AG08395 (cell line): ENCODE results near the gene TMPRSS3.

ENCODE experiments used
- DNase-seq: peaks from one replicate; pipeline ENCODE4 v3.0.0; 2012; ENCODE audit warnings: mixed read lengths, low spot score

The TMPRSS3 gene

DNA sequence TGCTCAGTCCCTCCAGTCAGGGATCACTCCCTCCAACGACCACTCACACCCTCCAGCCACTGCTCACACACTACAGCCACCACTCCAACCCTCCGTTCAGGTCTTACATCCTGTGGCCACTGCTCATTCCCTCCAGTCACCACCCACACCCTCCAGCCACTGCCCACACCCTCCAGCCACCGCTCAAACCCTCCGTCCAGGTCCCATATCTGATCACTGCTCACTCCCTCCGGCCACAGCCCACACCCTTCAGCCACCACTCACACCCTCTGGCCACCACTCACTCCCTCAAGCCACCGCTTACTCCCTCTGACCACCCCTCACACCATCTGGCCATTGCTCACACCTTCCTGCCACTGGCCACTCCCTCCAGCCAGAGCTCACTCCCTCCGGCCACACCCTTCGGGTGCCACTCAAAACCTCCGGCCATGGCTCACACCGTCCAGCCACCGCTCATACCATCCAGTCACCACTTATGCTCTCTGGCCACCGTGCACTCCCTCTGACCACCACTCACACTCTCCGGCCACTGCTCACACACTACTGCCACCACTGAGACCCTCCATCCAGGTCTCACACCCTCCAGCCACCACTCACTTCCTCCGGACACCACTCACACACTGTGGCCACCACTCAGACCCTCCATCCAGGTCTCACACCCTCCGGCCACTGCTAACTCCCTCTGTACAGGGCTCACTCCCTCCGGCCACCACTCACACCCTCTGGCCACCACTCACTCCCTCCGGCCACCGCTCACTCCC is 24.8 kb downstream of the TMPRSS3 start:
- no peak for DNase-seq

DNA sequence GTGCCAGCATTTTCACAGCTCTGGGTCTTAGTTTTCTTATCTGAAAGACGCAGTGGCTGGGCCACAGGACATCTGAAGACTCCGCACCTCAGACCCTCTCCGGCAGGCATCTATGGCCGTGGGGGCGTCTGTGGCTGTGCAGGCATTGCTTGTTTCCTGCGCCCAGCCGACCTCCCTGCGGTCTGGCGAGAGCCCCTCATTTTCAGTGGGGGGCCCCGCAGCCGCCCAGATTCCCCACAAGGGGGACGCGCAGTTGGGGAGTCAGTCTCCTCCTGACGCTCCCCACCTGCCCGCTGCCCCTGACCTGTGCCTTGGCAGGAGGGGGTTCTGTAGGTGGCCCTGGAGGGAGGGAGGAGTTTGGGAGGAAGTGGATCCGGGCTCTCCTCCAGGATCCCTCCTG is 26.0 kb downstream of the TMPRSS3 start:
- no peak for DNase-seq

DNA sequence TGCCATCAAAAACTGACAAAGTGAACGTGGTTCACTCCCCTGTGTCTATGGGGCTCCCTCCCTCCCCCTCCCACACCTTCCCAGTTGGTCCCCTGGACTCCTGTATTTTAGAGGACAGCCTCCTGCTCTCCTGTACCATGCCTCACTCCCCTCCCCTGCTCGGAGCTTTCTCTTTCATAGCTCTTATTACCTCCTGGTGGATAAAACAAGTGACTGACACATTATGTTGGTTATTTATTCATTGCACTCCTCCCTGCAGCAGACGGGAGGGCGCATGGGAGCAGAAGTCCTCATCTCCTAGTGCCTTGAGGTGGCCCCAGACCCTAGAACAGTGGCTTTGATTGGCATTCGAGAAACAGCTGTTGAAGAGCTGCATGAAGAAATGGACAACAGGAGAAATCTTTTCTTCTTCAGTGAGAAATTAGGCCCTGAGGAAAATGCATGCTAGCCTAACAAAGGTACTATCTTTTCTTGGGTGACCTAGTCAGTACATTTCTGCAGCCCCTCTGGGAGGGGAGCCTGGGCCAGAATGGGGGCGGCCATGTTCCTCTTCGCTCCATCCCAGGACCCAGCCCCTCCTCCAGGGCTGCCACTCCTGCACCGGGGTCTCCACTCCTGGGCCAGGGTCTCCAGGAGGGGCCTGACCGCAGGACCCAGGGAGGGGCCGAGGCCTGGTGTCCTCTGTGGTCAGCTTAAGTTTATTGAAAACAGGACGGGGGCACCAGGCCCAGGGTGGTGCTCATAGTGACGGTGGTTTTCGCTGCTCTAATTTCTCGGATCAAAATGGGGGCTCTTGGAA is 28.3 kb downstream of the TMPRSS3 start:
- no peak for DNase-seq

DNA sequence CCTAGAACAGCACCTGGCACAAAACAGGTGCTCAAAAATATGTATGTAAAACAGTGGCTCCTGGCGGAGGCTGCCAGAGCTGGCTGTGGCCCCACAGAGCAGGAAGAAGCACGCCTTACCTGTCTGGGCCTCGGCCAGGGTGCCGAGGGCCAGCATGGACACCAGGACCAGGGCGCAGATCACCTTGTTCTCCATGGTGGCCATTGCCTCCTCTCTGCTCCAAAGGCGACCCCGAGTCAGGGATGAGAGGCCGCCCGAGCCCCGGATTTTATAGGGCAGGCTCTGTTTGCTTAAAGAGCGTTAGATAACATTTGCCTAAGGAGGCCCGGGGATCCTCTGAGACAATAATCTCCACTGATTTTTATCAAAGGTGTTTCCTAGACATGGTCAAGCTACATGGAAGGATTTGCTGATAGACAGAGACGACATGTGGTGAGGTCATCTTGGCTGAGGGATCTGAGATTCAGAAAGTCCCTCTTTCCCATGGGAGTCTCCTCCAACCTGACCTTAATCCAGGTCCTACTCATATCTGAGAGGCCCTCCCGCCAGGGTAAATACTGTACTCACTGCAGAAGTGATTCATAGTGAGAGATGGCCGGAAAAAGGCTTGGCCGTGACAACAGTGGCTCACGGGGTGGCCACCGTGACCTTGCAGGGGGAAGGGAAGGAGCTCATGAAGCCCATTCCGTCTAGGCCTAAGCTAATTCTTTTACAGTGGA is 29.4 kb downstream of the TMPRSS3 start, which contains the start of gene TFF1:
TFF1 (minus strand) TSS at position 244 of the 719 bp plus-strand sequence; CDS start at position 204, 40 bp downstream.
- no peak for DNase-seq

- DNase-seq = no peak
Measured at GRCh38 chr21:42365770-42366169, 30.1 kb downstream of the TMPRSS3 start.

GRCh38 chr21:42364304-42364865 is 31.5 kb downstream of the TMPRSS3 start:
- no peak for DNase-seq

DNA sequence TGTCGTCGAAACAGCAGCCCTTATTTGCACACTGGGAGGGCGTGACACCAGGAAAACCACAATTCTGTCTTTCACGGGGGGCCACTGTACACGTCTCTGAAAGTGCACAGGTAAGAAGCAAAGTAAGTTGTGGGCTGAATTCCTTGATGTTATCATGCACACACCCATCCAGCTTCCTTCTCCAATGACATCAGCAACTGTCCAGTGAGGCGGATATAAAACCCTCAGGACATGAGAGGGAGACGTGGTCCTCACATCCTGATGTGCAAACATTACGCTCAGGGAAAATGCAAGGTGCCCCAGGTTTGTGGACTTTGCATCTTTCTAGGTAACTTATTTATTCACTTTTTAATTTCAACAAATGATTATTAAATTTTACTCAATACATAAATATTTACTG is 32.5 kb downstream of the TMPRSS3 start:
- no peak for DNase-seq

DNA sequence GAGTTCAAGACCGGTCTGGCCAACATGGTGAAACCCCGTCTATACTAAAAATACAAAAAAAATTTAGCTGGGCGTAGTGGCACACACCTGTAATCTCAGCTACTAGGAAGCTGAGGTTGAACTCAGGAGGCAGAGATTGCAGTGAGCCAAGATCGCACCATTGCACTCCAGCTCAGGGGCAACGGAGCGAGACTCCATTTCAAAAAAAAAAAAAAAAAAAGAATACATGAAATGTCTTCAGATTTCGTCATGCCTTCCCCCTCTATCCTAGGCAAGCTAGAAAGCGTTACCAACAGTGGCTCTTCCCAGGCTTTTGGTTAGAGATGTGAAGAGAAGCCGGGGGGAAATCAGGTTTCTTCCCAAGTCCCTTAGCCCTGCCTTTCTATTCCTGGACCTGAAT is 33.2 kb downstream of the TMPRSS3 start:
- no peak for DNase-seq

- no peak for DNase-seq
Measured at GRCh38 chr21:42362198-42362597, 33.7 kb downstream of the TMPRSS3 start.

GRCh38 chr21:42361286-42361685 is 34.6 kb downstream of the TMPRSS3 start:
- DNase-seq = no peak

DNA sequence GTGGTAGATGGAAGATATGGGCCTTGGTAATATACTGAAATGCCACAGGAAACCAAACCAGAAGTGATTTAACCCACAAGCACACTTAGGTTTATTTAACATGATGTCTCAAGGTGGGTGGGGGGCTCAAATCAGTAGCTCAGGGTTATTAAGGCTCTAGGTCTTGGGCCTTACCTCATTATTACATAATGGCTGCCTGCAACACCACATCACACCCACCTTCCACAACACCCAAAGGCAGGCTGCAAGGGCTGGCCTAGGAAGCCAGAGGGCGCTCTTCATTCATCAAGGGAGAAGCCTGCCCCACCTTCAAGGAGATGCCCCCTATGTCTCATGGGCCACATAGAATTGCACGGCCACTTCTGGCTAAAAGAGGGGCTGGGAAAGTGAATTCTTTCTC is 35.5 kb downstream of the TMPRSS3 start:
- DNase-seq = no peak

DNA sequence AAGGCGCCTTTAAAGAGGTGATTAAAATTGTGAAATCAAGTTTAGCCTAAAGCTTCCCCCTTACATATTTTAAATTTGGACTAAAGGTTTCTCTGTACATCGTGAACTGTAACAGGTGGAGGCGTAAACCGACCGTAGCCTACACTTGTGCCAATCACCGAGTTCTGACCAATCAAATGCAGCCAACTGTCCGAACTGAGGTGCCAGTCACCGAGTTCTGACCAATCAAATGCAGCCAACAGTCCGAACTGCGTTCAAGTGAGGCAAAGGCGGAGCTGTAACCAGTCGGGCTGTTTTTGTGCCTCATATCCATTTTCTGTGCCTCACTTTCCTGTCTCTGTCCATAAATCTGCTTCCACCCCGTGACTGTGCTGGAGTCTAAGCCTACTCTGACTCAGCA is 36.9 kb downstream of the TMPRSS3 start:
- no peak for DNase-seq

- DNase-seq = no peak
Measured at GRCh38 chr21:42358261-42358660, 37.6 kb downstream of the TMPRSS3 start.

DNA sequence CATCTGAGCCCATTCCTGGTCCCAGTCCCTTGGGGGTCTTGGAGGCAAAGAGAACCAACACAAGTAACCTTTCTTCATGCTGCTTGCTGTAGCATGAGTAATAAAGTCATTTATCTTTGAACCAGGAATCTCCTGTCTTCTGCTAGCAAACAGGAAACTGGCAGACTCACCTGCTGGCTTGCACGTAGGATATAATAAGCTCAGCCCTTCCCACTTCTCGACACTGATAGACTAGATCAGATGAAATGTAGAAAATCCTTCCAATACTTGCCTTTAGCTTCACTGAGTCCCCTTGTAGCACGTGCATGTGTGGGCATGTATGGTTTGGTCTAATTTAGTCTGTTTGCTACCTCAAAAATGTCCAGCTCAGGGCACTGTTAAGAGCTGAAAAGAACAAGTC is 38.5 kb downstream of the TMPRSS3 start:
- DNase-seq = no peak

DNA sequence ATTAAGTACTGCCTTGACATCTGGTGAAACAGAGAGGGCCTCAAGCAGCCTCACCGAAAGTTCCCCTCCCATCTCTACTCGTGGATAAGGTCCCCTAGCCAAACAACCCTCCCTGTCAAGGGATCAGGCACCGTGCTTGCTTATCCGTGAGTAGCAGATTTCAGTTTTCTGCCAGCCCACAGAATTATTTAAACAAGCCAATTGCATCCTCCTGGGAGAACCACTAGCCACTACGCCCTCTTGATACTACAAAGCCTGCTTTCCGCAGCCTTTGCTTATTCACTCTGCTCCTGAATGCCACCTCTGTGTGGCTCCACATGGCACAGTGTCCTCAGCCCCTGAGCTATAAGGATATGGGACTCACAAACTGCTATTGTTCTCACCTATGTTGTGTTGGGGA is 39.2 kb downstream of the TMPRSS3 start:
- no peak for DNase-seq

- no peak for DNase-seq
Measured at GRCh38 chr21:42356046-42356445, 39.8 kb downstream of the TMPRSS3 start.

DNA sequence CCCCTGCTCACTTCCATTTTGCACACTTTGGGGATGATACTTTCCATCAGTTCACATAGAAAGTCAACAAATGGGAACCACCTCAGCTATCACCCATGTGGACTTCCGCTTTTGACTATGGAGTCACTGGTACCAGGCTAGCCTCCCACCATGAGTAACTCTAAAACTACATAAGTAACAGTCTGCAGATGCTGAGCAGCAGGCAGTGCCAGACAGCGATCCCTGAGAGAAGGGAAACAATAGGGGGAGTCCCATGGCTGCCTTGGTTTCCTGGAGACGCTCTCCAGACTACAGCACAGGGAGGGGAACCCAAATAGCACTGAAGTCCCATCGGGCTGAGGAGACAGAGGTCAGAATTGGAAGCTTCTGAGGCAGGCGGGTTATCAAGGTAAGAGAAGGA is 42.2 kb downstream of the TMPRSS3 start:
- no peak for DNase-seq

- DNase-seq = no peak
Measured at GRCh38 chr21:42352441-42353095, 43.3 kb downstream of the TMPRSS3 start.

- no peak for DNase-seq
Measured at GRCh38 chr21:42351626-42352440, 44.0 kb downstream of the TMPRSS3 start.

DNA sequence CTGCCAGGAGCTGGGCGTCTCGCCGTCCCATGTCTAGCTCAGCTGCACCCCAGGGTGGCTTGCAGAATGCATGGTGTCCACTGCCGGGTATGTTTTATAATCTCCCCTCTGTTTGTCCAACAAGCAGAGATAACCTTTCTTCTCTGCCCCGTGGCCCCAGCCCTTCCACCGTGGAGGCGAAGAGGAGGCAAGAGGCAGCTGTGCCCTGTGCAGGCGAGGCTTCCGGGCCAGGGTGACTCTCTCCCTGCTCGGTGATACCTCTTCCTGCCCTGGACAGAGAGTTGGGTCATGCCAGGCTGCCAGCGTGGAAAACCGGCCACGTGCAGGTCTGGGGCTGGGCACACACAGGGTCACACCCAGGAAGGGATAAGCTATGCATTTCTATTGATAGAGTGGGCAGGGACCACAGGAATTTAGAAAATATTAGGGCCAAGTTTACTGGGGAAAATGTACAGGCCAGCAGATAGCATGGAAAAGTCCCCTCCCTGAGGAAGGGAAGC is 44.9 kb downstream of the TMPRSS3 start, which contains the start of gene TFF2:
TFF2 (minus strand) TSS at position 68 of the 500 bp plus-strand sequence; CDS start at position 31, 37 bp downstream.
- DNase-seq = no peak
